ENCODE results near the gene RAD51B. TPM values are rescaled to one million over a fixed set of nuclear protein-coding genes. Genes with fewer than 3 reads are reported as not detected.

RAD51B gene
- total RNA-seq, 1 experiment from 2014 or later, result 16.7 TPM

DNA sequence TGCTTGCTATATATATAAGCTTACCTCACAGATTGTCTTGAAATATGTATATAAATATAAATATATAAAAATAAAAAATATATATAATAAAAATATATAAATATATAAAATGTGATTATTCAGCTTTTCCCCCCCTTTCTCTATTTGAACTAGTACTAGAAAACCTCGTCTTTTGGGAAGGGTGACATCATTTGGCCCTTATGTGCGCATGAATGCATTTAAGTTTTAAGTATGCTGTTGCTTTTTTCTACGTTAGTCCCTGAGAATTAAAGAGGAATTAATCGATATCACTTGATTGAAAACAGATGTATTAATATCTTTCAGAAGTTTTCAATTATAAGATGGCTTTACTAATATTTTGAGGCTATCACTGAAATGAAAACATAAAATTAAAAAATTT lies 69.9 kb downstream of the RAD51B start:
- Histone ChIP-seq H4K91ac (ENCODE audit: insufficient read length, low read depth, low read length) (no peak overlapping the region), H2AK5ac (ENCODE audit: insufficient read length, low read length) (no peak overlapping the region), H3K9ac (ENCODE audit: extremely low read depth, insufficient read length, low read length) (no peak overlapping the region), H3T11ph (ENCODE audit: low read length) (no peak overlapping the region), H2AFZ (ENCODE audit: low read length) (no peak overlapping the region), H3K27me3 (ENCODE audit: insufficient read depth, low read length) (no peaks in the 10 kb centered on the region), H3K9me3 (ENCODE audit: control insufficient read depth, low read depth, low read length) (no peaks in the 10 kb centered on the region), H2BK15ac (ENCODE audit: low read depth, low read length) (no peak overlapping the region), H2BK20ac (ENCODE audit: low read depth, low read length, poor library complexity, severe bottlenecking) (no peak overlapping the region), H3K14ac (ENCODE audit: insufficient read depth, low read length) (no peak overlapping the region), H3K79me1 (ENCODE audit: insufficient read depth, low read depth, low read length, poor library complexity, severe bottlenecking) (no peaks in the 10 kb centered on the region), H4K20me1 (ENCODE audit: control insufficient read depth, insufficient read depth, insufficient read length) (no peaks in the 10 kb centered on the region), H4K8ac (replicated peaks; ENCODE audit: insufficient read length, low read depth, low read length) (no peak overlapping the region), H2BK120ac (ENCODE audit: low read depth, low read length, poor library complexity, severe bottlenecking) (no peak overlapping the region), H3K79me2 (ENCODE audit: insufficient read depth, low read length) (no peaks in the 10 kb centered on the region), H4K5ac (ENCODE audit: insufficient read length, low read depth, low read length) (no peak overlapping the region), H2BK5ac (ENCODE audit: insufficient read length, low read length) (no peak overlapping the region), H3K23me2 (ENCODE audit: insufficient read length, low read depth, low read length, poor library complexity, severe bottlenecking) (no peaks in the 10 kb centered on the region), H3K4ac (ENCODE audit: low read depth, low read length) (no peak overlapping the region), H3K23ac (ENCODE audit: insufficient read length, low read depth, low read length) (no peak overlapping the region), H3K18ac (ENCODE audit: insufficient read length, low read depth, low read length) (no peak overlapping the region), H3K4me2 (ENCODE audit: insufficient read depth, insufficient read length, low read length) (no peak overlapping the region), H3K56ac (ENCODE audit: insufficient read length, low read depth, low read length) (no peak overlapping the region), H2BK12ac (ENCODE audit: insufficient read length, low read depth, low read length) (no peak overlapping the region), H3K4me1 (ENCODE audit: insufficient read depth, low read length) (no peaks in the 10 kb centered on the region), H3K27ac (ENCODE audit: insufficient read length, low read depth, low read length) (no peak overlapping the region)
- Mint-ChIP-seq H3K36me3 (ENCODE audit: insufficient read depth in 1 of 3, low read depth in 3 of 3) (no peaks in the 10 kb centered on the region), H3K9me3 (no peaks in the 10 kb centered on the region), H3K4me3 (no peak overlapping the region), H3K27me3 (ENCODE audit: low read depth) (no peaks in the 10 kb centered on the region), H3K4me1 (peaks cover 0 to 8% of the 10 kb centered on the region in 2 experiments; a peak in 1 of 4 replicates), H3K27ac (no peak overlapping the region)
- TF ChIP-seq, protein P1, sequence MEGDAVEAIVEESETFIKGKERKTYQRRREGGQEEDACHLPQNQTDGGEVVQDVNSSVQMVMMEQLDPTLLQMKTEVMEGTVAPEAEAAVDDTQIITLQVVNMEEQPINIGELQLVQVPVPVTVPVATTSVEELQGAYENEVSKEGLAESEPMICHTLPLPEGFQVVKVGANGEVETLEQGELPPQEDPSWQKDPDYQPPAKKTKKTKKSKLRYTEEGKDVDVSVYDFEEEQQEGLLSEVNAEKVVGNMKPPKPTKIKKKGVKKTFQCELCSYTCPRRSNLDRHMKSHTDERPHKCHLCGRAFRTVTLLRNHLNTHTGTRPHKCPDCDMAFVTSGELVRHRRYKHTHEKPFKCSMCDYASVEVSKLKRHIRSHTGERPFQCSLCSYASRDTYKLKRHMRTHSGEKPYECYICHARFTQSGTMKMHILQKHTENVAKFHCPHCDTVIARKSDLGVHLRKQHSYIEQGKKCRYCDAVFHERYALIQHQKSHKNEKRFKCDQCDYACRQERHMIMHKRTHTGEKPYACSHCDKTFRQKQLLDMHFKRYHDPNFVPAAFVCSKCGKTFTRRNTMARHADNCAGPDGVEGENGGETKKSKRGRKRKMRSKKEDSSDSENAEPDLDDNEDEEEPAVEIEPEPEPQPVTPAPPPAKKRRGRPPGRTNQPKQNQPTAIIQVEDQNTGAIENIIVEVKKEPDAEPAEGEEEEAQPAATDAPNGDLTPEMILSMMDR (conservative IDR thresholded peaks at IDR 0.05), result no peak
- no CpG with 5 or more reads among the region's 4 CpGs for WGBS (ENCODE audit: extremely low coverage, insufficient read length, low lambda C conversion rate)
- DNase-seq, result no peak
